ENCODE measurements around the gene ATP2C2.
"Not testable (repeated sequence)": the region's sequence is repeated elsewhere in the genome, so short reads cannot be mapped to it uniquely, and the experiment has no call there.

The ATP2C2 gene

DNA sequence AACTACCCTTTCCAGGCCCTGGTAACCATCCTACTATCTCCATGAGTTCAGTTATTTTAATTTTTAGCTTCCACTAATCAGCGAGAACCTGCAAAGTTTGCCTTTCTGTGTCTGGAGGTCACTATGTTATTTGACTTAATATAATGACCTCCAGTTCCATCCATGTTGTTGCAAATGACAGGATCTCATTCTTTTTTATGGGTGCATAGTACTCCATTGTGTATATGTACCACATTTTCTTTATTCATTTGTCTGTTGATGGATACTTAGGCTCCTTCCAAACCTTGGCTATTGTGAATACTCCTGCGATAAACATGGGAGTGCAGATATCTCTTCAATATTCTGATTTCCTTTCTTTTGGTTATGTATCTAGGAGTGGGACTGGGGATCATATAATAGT, 31.6 kb downstream of the ATP2C2 start:
- H4K8ac ChIP-seq (ENCODE audit: low read length); H3K4me1 ChIP-seq (ENCODE audit: control insufficient read depth, insufficient read depth, low read depth, low read length); DNase-seq; H3K9me3 ChIP-seq (ENCODE audit: control insufficient read depth, low read length); H3K36me3 ChIP-seq (ENCODE audit: control insufficient read depth in 1 of 2, insufficient read depth in 2 of 2, low read depth in 1 of 2, low read length in 2 of 2); H2BK120ac ChIP-seq (ENCODE audit: low read depth, low read length); H2AK5ac ChIP-seq (ENCODE audit: low read length, severe bottlenecking); H4K91ac ChIP-seq (ENCODE audit: low read length); H3K4ac ChIP-seq (ENCODE audit: low read depth in 1 of 2, low read length in 2 of 2); H2BK5ac ChIP-seq (ENCODE audit: low read depth, low read length, poor library complexity, severe bottlenecking); H3K4me2 ChIP-seq (ENCODE audit: low read length, poor library complexity, severe bottlenecking); H2BK12ac ChIP-seq (ENCODE audit: low read length in 2 of 2); H3K79me1 ChIP-seq (replicated peaks; ENCODE audit: low read length, poor library complexity, severe bottlenecking); H3K27ac ChIP-seq (ENCODE audit: low read length, poor library complexity, severe bottlenecking); H2BK15ac ChIP-seq (ENCODE audit: low read depth, poor library complexity, severe bottlenecking); H3K18ac ChIP-seq (ENCODE audit: low read depth in 1 of 2, low read length in 2 of 2); H3K23ac ChIP-seq (ENCODE audit: low read length in 2 of 2); H3K4me3 ChIP-seq (ENCODE audit: insufficient read depth in 1 of 2, low read depth in 1 of 2, low read length in 2 of 2); H2AFZ ChIP-seq (ENCODE audit: low read depth, low read length); H3K14ac ChIP-seq (ENCODE audit: low read length in 2 of 2); H3K9ac ChIP-seq (ENCODE audit: low read length): not testable (repeated sequence)
- 100% methylated on average over 1 of the region's 2 CpGs for WGBS
- peaks cover 16 to 28% of the 10 kb centered on the region in 2 experiments for H3K27me3 ChIP-seq (ENCODE audit: control insufficient read depth in 1 of 2, insufficient read depth in 1 of 2, low read length in 2 of 2)

DNA sequence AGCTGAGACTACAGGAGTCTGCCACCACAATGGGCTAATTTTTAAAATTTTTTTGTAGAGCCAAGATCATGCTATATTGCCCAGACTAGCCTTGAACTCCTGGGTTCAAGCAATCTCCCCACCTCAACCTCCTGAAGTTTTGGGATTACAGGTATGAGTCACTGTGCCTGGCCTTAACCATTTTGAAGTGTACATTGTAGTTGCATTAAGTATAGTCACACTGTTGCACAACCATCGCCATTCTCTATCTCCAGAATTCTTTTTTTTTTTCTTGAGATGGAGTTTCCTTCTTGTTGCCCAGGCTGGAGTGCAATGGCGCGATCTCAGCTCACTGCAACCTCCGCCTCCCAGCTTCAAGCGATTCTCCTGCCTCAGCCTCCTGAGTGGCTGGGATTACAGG, 35.1 kb downstream of the ATP2C2 start:
- DNase-seq; H3K9ac ChIP-seq (ENCODE audit: low read length); H3K4me2 ChIP-seq (ENCODE audit: low read length, poor library complexity, severe bottlenecking); H2BK15ac ChIP-seq (ENCODE audit: low read depth, poor library complexity, severe bottlenecking); H4K8ac ChIP-seq (ENCODE audit: low read length); H3K4me1 ChIP-seq (ENCODE audit: control insufficient read depth, insufficient read depth, low read depth, low read length); H3K9me3 ChIP-seq (ENCODE audit: control insufficient read depth, low read length); H2BK5ac ChIP-seq (ENCODE audit: low read depth, low read length, poor library complexity, severe bottlenecking); H3K23ac ChIP-seq (ENCODE audit: low read length in 2 of 2); H3K36me3 ChIP-seq (ENCODE audit: control insufficient read depth in 1 of 2, insufficient read depth in 2 of 2, low read depth in 1 of 2, low read length in 2 of 2); H2BK120ac ChIP-seq (ENCODE audit: low read depth, low read length); H3K4ac ChIP-seq (ENCODE audit: low read depth in 1 of 2, low read length in 2 of 2); H2AK5ac ChIP-seq (ENCODE audit: low read length, severe bottlenecking); H3K4me3 ChIP-seq (ENCODE audit: insufficient read depth in 1 of 2, low read depth in 1 of 2, low read length in 2 of 2); H3K27ac ChIP-seq (ENCODE audit: low read length, poor library complexity, severe bottlenecking); H2AFZ ChIP-seq (ENCODE audit: low read depth, low read length); H3K18ac ChIP-seq (ENCODE audit: low read depth in 1 of 2, low read length in 2 of 2); H3K79me1 ChIP-seq (replicated peaks; ENCODE audit: low read length, poor library complexity, severe bottlenecking); H4K91ac ChIP-seq (ENCODE audit: low read length); H2BK12ac ChIP-seq (ENCODE audit: low read length in 2 of 2); H3K14ac ChIP-seq (ENCODE audit: low read length in 2 of 2): not testable (repeated sequence)
- H3K27me3 ChIP-seq (ENCODE audit: control insufficient read depth in 1 of 2, insufficient read depth in 1 of 2, low read length in 2 of 2), result peaks cover 43 to 50% of the 10 kb centered on the region in 2 experiments
- WGBS, result 96% methylated on average over 5 of the region's 5 CpGs

DNA sequence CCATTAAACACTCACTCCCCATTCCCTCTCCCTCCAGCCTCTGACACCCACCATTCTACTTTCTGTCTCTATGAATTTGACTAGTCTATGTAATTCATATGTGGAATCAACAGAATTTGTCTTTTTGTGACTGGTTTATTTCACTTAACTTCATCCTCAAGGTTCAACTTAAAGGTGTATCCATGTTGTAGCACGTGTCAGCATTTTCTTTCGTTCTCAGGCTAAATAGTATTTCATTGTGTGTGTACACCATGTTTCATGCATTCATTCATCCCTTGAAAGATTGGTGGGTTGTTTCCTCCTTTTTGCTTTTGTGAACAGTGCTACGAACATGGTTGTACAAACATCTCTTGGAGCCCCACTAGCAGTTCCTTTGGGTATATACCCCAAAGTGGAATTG, 36.0 kb downstream of the ATP2C2 start:
- Histone ChIP-seq H2AK5ac (ENCODE audit: low read length, severe bottlenecking) (no peak overlapping the region), H3K79me1 (replicated peaks; ENCODE audit: low read length, poor library complexity, severe bottlenecking) (no peaks in the 10 kb centered on the region), H3K27ac (ENCODE audit: low read length, poor library complexity, severe bottlenecking) (no peak overlapping the region), H3K4me2 (ENCODE audit: low read length, poor library complexity, severe bottlenecking) (no peak overlapping the region), H3K23ac (ENCODE audit: low read length in 2 of 2) (no peak overlapping the region), H2BK120ac (ENCODE audit: low read depth, low read length) (no peak overlapping the region), H3K4me3 (ENCODE audit: insufficient read depth in 1 of 2, low read depth in 1 of 2, low read length in 2 of 2) (no peak overlapping the region), H2BK5ac (ENCODE audit: low read depth, low read length, poor library complexity, severe bottlenecking) (no peak overlapping the region), H3K14ac (ENCODE audit: low read length in 2 of 2) (no peak overlapping the region), H2BK12ac (ENCODE audit: low read length in 2 of 2) (no peak overlapping the region), H3K18ac (ENCODE audit: low read depth in 1 of 2, low read length in 2 of 2) (no peak overlapping the region), H3K9me3 (ENCODE audit: control insufficient read depth, low read length) (no peaks in the 10 kb centered on the region), H3K27me3 (ENCODE audit: control insufficient read depth in 1 of 2, insufficient read depth in 1 of 2, low read length in 2 of 2) (peaks cover 45 to 55% of the 10 kb centered on the region in 2 experiments), H4K8ac (ENCODE audit: low read length) (no peak overlapping the region), H3K4ac (ENCODE audit: low read depth in 1 of 2, low read length in 2 of 2) (no peak overlapping the region), H2AFZ (ENCODE audit: low read depth, low read length) (no peak overlapping the region), H3K36me3 (ENCODE audit: control insufficient read depth in 1 of 2, insufficient read depth in 2 of 2, low read depth in 1 of 2, low read length in 2 of 2) (no peaks in the 10 kb centered on the region), H3K4me1 (ENCODE audit: control insufficient read depth, insufficient read depth, low read depth, low read length) (no peaks in the 10 kb centered on the region), H3K9ac (ENCODE audit: low read length) (no peak overlapping the region), H4K91ac (ENCODE audit: low read length) (no peak overlapping the region), H2BK15ac (ENCODE audit: low read depth, poor library complexity, severe bottlenecking) (no peak overlapping the region)
- 89% methylated on average over 3 of the region's 3 CpGs for WGBS
- DNase-seq, result no peak

DNA sequence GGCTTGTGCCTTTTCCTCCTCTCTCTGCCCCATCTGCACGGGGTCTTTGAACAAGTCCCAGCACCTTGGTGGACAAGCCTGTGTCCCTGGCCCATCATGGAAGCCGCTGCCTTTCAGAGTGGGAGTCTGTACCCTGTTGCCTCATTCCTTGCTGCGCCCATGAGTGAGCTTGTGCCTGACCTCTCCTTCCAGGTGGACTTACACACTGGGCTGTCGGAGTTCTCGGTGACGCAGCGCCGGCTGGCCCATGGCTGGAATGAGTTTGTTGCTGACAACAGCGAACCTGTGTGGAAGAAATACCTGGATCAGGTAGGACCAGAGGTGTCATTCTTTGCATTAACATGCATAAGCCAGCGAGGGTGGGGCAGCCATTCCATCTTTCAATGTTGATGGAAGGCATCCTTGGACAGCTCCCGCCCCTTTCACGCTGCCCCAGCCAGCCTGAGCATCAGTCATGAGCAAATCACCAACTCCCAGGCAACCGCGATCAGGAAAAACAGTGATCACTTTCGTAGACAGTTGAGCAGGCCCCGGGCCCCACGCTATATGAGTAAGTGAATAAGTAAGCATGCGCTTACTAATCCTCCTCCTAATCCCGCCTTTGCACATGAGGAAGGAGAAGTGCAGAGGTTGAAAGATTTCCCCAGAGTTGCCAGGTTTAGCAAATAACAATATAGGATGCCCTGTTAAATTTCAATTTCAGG, 36.8 kb downstream of the ATP2C2 start:
- H2AFZ ChIP-seq (ENCODE audit: low read depth, low read length), result no peak overlapping the region
- no peak overlapping the region for H2BK120ac ChIP-seq (ENCODE audit: low read depth, low read length)
- H3K4me1 ChIP-seq (ENCODE audit: control insufficient read depth, insufficient read depth, low read depth, low read length), result no peaks in the 10 kb centered on the region
- no peak for DNase-seq
- no peak overlapping the region for H4K8ac ChIP-seq (ENCODE audit: low read length)
- no peak overlapping the region for H3K23ac ChIP-seq (ENCODE audit: low read length in 2 of 2)
- H3K4ac ChIP-seq (ENCODE audit: low read depth in 1 of 2, low read length in 2 of 2), result no peak overlapping the region
- H2BK12ac ChIP-seq (ENCODE audit: low read length in 2 of 2), result no peak overlapping the region
- no peak overlapping the region for H3K14ac ChIP-seq (ENCODE audit: low read length in 2 of 2)
- H3K4me3 ChIP-seq (ENCODE audit: insufficient read depth in 1 of 2, low read depth in 1 of 2, low read length in 2 of 2), result no peak overlapping the region
- no peaks in the 10 kb centered on the region for H3K79me1 ChIP-seq (replicated peaks; ENCODE audit: low read length, poor library complexity, severe bottlenecking)
- H3K27ac ChIP-seq (ENCODE audit: low read length, poor library complexity, severe bottlenecking), result no peak overlapping the region
- H2BK5ac ChIP-seq (ENCODE audit: low read depth, low read length, poor library complexity, severe bottlenecking), result no peak overlapping the region
- H3K18ac ChIP-seq (ENCODE audit: low read depth in 1 of 2, low read length in 2 of 2), result no peak overlapping the region
- H3K4me2 ChIP-seq (ENCODE audit: low read length, poor library complexity, severe bottlenecking), result no peak overlapping the region
- no peaks in the 10 kb centered on the region for H3K9me3 ChIP-seq (ENCODE audit: control insufficient read depth, low read length)
- no peak overlapping the region for H2BK15ac ChIP-seq (ENCODE audit: low read depth, poor library complexity, severe bottlenecking)
- peaks cover 45 to 51% of the 10 kb centered on the region in 2 experiments for H3K27me3 ChIP-seq (ENCODE audit: control insufficient read depth in 1 of 2, insufficient read depth in 1 of 2, low read length in 2 of 2)
- 89% methylated on average over 19 of the region's 19 CpGs for WGBS
- no peak overlapping the region for H4K91ac ChIP-seq (ENCODE audit: low read length)
- no peak overlapping the region for H2AK5ac ChIP-seq (ENCODE audit: low read length, severe bottlenecking)
- no peaks in the 10 kb centered on the region for H3K36me3 ChIP-seq (ENCODE audit: control insufficient read depth in 1 of 2, insufficient read depth in 2 of 2, low read depth in 1 of 2, low read length in 2 of 2)
- no peak overlapping the region for H3K9ac ChIP-seq (ENCODE audit: low read length)
